Cardiac fibroblast (primary cell): Measurements from ENCODE around the gene IFI27L1.
A peak's percentile ranks its signal among the peaks of the same experiment; 100 is the strongest.

Experiments
- DNase-seq, 2 donors: peaks; one replicate each; pipeline versions ENCODE4 v3.0.0 to v3.0.0-alpha.2; 2010; ENCODE audit warnings: low read depth in 2 of 2
- H3K4me3 ChIP-seq, 2 donors: replicated peaks in 1 of 2; 1 replicate in 1 of 2; 2 replicates in 1 of 2; pipeline ENCODE4 v1.5.1; 2011; ENCODE audit warnings: low read depth in 2 of 2, low read length in 2 of 2, mild to moderate bottlenecking in 2 of 2, moderate library complexity in 1 of 2
- CTCF ChIP-seq: IDR thresholded peaks from one replicate; pipeline ENCODE4 v1.5.1; 2011; ENCODE audit warnings: low read depth, mild to moderate bottlenecking, low read length, inconsistent platforms

Gene IFI27L1

GRCh38 chr14:94089479-94089878, 8.4 kb downstream of the IFI27L1 start:
- H3K4me3 ChIP-seq = no peak overlapping the region
- no peak for DNase-seq

GRCh38 chr14:94093418-94093817, 12.3 kb downstream of the IFI27L1 start:
- no peak overlapping the region for H3K4me3 ChIP-seq
- no peak for DNase-seq
- no peak for TF ChIP-seq CTCF

More at GRCh38 chr14:94089479-94089878, 8.4 kb downstream of the IFI27L1 start:
- no peak for TF ChIP-seq CTCF

GRCh38 chr14:94097091-94097490, 16.0 kb downstream of the IFI27L1 start:
- no peak overlapping the region for H3K4me3 ChIP-seq
- no peak for DNase-seq
- no peak for TF ChIP-seq CTCF

- no peak overlapping the region for H3K4me3 ChIP-seq
- no peak for TF ChIP-seq CTCF
- DNase-seq = peak in 1 of 2 donors; percentile 49
Observed at GRCh38 chr14:94098326-94098992, 17.3 kb downstream of the IFI27L1 start.

- no peak overlapping the region for H3K4me3 ChIP-seq
- TF ChIP-seq CTCF = no peak
- no peak for DNase-seq
Observed at GRCh38 chr14:94099006-94099405, 17.9 kb downstream of the IFI27L1 start.

- no peak overlapping the region for H3K4me3 ChIP-seq
- peak; percentile 55 to 89 for DNase-seq
- TF ChIP-seq CTCF = no peak
Observed at GRCh38 chr14:94100847-94101246, 19.7 kb downstream of the IFI27L1 start.

GRCh38 chr14:94101748-94102147, 20.6 kb downstream of the IFI27L1 start:
- no peak overlapping the region for H3K4me3 ChIP-seq
- no peak for TF ChIP-seq CTCF
- DNase-seq = no peak
